Activated T-cell treated with anti-CD3 and anti-CD28 coated beads for 24 hours (primary cell): Measurements from ENCODE around the gene DCDC2B.

Experiments used
- DNase-seq: peaks from one replicate; pipeline ENCODE4 v3.0.0-alpha.2; 2020; ENCODE audit warnings: low read depth

The DCDC2B gene

GRCh38 chr1:32195972-32196823 lies 12.7 kb upstream of the DCDC2B start:
- DNase-seq, result no peak

DNA sequence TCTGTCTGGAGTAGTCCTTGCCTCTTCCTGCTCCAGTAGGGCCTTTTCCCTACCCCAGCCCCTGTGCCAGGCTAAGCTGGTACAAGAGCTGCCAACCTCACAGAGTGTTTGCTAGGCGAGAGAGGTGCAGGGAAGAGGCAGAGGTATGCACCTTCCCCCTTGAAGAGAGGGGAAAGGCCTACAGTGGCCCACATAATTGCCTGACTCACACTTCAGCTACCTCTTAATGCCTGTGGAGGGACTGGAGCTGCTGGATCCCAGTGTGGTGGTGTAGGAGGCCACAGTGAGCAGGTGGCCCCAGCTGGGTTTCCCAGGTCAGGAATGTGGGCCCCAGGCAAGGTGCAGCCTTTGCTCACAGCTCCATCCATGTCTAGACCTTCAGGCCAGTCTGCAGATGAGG lies 11.8 kb upstream of the DCDC2B start:
- no peak for DNase-seq

DNA sequence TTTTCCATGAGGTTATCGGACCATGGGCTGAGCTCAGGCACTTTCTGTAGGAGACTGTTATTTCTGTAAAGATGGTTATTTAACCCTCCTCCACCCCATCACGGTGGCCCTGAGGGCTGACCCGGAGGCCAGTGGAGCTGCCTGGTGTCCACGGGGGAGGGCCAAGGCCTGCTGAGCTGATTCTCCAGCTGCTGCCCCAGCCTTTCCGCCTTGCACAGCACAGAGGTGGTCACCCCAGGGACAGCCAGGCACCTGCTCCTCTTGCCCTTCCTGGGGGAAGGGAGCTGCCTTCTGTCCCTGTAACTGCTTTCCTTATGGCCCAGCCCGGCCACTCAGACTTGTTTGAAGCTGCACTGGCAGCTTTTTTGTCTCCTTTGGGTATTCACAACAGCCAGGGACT lies 11.1 kb upstream of the DCDC2B start:
- DNase-seq, result no peak

DNA sequence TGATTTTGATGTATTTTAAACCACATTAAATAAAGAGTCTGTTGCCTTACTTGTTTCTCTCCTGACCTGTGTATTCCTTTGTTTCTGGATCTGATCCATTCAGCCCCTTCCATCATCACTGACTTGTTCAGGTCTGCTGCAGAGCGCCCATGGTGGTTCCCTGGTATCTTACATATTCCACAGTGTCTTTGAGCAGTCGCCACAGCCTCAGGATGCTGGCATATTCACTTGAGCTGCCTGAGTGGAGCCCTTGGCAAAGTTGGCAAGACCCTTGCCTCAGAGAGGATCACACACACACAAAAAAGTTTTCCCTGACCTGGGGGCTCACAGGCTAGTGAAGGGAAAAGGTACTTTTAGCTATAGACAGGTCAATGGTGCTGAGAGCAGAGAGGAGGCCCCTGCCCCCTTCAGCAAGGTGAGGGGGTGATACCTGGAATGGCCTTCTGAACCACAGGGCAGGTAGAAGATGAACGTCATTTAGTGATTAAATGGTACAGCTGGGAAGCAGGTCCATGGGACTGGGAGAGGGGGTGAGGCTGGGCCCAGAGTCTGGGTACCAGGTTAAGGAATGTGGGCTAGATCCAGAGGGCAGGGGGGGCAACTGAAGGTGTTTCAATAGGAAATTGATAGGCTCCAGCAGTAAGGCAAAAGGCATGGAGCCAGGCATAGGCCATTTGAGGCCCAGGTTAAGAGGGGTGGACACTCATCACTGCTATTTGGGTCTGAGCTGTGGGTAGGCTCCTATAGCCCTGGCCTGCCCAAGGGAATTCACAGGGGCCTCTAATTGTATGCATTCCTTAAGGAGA lies 10.4 kb upstream of the DCDC2B start:
- DNase-seq, result no peak

DNA sequence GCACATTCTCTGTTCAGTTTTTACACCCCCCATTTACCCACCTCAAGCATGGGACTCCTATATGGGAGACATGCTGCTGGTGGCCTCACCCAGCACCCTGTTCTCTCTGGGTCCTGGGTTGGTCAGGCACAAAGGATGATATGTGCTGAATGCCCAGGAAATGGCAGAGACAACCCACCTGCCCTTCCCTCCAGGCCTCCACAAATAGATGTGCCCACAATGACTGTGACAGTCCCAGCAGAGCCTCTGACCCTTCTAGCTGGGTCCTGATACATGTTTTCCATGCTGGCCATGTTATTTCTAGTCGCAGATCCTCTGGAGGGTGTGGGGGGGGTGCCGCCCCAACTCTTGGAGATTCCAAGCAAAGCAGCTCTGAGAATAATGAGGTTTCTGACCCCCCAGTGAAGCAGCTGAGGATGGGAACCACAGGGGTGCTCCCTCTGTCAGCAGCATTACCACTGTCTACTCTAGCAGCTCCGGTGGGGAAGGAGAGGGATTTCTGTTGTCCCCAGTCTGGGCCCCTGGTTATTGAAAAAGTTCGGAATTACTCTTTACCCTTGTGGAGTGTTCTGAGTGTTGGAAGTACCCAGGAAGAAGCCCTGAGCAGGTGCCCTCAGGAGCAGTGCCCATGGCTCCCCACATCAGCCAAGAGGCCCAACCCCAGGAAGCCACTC lies 9.7 kb upstream of the DCDC2B start:
- DNase-seq, result no peak

GRCh38 chr1:32199717-32200072 lies 9.2 kb upstream of the DCDC2B start:
- DNase-seq, result no peak

DNA sequence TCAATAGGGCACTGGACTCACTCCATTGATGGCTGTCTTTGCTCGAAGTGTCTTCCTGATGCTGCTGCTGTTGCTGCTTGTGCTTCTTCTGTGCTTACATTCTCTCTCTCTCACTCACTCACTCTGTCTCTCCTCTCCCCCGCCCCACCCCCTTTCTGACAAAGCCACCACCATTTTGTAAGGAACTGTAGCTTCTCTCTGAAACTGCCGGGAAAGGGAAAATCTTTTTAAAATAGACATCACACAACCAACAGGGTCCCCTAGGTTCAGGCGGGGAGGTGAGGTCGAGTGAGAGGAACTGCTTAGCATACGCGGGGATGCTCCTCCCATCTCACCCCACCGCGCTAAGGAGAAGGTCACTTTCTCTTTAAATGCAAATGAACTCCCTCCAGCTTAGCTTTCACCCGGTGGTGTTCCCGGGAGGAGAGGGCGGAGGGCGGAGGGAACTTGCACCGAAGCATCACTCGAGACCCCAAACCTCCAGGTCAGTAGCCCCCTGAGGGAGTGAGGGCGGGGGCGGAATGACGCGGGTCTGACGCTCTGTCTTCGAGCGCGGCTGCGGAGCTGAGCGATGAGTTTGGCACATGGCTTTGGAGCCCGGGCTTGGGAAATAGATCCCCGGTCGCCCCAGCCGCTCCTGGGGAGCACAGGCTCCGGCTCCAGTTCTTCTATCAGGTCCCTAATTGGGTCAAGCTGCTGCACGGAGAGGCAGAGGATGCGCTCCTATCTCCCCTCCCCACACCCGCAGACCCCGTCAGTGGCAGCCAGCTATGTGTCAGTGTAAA lies 8.5 kb upstream of the DCDC2B start, which contains the start of gene CCDC28B:
TSS of gene CCDC28B (plus strand) at position 370 of the 785 bp plus-strand sequence. CDS start 1,341 bp downstream, outside the sequence.
- DNase-seq, result peak; percentile 30

DNA sequence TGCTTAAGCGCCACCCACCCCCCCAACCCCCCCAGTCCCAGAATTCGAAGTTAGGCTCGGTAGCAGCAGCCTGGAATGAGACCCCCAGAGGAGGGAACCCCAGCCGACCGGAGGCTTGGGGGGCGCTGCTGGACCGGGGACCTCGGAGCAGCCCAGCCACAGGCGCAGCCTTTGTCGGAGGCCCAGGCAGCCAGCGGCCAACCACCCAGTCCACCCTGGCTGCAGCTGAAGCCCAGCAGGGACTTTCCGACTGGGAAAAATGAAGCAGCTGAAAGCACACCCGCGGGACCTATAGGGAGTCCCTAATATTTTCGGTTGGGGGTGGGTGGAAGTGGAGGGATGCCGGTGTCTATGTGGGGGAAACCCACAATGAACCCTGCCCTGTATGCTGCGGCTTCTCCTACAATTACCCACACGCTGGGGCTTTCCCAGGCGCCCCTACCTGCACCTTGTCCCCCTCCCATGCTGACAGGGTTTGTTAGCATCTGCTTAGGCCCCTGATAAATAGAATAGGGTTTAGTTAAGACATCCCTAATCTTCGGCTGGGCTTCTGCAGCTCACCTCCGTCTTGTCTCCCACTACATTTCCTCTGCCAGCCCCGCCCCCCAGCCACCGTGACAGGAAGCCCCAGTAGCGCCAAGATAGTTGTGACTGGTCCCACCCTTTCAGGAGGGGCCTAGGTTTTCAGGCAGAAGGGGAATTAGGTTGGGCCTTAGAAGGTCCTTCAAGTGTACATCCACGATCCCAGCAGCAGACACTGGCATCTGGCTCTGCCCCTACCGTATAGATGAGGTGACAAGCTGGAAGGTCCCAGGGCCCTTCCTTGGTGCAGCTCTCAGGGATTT lies 7.7 kb upstream of the DCDC2B start:
- peak; percentile 69 for DNase-seq

DNA sequence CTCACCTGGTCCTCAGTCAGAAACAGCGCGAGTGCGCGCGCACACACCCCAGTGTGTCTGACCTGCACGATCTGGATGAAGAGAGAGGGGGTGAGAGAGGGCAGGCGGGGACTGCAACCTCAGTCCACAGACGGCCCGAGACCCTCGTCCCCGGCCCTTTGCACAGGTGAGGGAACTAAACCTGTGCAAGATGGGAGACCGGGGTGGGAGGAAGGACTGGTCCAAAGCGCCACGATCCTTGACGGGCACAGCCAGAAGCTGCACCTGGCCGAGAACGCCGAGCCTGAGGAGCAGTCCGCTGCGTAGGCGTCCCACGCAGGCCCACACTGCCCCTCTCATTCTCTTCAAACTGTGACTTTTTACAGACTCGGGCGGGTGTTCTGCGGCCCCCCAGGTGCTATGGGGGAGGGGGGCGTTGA lies 3.9 kb upstream of the DCDC2B start:
- no peak for DNase-seq

DNA sequence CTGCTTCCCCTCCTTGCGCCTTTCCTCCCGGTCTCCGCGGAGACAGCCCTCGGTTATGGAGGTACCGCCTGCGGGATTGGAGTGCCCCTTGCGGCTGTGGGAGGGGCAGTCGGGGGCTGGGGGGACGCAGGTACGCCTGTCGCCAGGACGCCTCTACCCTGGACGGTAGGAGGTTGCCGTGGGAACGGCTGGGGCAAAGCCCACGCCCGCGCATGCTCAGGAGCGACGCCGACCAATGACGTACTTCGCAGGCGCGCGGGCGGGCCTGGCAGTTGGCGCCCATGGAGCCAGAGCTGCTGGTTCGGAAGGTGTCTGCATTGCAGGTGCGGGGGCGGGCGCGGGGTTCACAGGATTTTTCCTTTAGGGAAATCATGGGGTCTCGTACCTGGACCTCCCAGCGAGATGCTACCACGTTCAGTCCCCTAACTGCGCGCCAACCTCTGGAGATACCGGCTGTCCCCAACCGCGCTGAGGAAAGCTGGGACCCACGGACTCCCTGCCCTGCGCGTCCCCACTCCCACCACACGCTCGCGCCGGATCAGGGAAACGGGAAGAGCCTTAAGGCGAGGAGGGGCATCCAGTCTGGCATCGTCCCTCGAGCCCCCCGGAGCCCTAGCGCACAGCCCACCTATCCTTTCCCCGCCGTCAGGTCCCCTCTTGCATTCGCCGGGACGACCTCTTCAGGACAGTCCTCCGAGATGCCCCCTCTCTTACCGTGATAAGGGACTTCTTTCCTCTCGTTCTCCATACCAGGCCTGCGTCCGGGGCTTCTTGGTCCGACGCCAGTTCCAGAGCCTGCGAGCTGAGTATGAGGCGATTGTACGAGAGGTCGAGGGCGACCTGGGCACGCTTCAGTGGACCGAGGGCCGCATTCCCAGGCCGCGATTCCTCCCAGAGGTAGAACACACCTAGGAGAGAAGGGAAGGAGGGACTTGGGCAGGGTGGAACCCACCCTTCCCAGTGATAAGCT lies 3.2 kb upstream of the DCDC2B start, which contains the start of gene IQCC:
TSS of gene IQCC (plus strand) at position 271 of the 970 bp plus-strand sequence. CDS start at position 282, 11 bp downstream.
- peak; percentile 80 for DNase-seq

- DNase-seq, result no peak
Measured at GRCh38 chr1:32208469-32208868, 420 bp upstream of the DCDC2B start.

DNA sequence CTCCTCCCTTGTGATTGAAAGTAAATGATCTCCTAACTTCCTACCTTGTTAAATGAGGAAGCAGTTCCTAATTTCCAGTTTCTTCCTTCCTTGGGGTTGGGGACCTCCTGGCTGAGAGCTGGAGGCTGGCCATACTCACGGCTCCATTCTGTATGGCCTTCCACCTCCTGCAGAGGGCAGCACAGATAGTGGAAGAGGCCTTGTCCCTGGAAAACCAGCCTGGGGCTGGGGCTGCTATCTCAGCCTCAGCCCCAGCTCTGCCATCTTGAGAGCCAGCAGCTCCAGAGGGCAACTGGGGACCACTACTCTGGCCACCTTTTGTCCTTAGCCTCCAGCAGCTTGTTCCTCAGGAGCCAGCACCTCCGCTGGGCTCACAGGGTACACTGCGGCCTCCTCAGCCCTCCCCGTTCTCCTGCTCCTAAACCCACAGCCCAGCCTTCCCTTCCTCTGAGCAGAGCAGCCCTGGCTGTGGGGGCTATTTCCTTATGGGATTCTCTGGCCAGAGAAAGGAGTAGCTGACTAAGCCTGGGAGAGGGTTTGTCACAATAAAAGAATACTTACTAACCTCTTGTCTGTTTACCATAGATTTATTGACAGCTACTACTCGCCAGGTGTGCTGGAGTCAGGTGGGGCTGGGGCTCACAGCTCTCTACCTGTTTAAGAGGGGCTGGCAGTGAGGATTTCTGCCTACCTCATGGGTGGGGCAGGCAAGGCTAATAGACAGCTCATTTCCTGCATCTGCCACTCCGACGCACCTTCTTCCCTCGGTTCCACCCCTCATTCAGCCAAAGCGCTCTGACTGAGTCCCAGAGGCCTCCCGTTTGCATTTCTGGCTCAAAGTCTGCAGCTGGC lies 7.0 kb downstream of the DCDC2B start:
- peak; percentile 48 for DNase-seq

GRCh38 chr1:32216566-32216965 lies 7.7 kb downstream of the DCDC2B start:
- DNase-seq, result no peak

GRCh38 chr1:32219022-32219421 lies 10.1 kb downstream of the DCDC2B start:
- no peak for DNase-seq

DNA sequence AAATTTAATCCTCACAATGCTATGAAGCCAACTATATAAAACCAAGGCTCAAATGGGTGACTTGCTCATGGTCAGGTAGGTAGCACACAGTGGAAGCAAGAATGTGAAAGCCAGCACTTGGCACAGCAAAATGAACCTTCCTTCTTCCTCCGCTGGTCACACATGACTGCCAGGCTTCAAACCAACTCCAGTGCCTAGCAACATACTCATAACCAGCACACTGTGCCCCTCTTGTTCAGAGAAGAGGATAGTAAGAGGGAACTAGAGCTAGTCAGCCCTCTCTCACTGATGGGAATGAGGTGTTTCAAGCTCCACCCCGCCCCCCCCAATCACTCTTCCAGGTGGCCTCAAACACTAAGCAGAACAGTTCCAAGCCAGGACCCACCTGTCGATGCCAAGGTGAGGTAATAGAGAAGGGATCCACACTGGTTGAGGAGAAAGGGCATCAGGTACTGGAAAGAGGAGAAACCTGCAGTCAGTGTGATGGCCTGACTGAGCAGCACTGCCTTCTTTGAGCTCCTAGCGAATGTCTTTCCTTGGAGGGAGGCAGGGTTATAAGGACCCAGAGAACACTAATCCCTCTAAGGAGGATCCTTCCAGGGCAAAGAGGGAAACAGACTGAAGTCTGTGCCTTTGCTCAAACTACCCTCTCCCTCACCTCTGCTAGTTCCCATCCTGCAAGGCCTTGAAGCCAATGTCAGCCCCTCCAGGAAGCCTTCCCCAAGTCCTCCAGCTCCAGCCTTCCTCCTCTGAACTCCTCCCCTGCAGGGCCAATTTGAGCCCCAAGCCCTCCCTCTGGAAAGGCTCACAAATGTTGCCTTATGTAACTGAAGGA lies 12.1 kb downstream of the DCDC2B start:
- no peak for DNase-seq

DNA sequence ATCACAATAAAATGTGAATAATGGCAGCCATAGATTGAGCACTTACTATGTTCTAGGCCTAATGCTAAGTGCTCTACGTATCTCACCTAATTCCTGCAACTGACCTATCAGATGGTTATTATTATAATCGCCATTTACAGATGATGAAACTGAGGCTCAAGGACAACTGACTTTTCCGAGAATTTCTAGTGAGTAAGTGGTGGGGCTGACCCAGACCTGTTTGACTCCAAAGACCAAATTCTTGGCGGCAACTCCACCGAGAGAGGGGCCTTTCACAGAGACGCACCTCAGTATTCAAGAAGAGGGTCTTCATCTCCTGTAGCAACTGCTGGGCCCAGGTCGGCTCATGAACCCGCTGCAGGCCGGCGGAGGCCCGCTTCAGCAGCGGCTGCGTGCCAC lies 12.7 kb downstream of the DCDC2B start:
- DNase-seq, result no peak

DNA sequence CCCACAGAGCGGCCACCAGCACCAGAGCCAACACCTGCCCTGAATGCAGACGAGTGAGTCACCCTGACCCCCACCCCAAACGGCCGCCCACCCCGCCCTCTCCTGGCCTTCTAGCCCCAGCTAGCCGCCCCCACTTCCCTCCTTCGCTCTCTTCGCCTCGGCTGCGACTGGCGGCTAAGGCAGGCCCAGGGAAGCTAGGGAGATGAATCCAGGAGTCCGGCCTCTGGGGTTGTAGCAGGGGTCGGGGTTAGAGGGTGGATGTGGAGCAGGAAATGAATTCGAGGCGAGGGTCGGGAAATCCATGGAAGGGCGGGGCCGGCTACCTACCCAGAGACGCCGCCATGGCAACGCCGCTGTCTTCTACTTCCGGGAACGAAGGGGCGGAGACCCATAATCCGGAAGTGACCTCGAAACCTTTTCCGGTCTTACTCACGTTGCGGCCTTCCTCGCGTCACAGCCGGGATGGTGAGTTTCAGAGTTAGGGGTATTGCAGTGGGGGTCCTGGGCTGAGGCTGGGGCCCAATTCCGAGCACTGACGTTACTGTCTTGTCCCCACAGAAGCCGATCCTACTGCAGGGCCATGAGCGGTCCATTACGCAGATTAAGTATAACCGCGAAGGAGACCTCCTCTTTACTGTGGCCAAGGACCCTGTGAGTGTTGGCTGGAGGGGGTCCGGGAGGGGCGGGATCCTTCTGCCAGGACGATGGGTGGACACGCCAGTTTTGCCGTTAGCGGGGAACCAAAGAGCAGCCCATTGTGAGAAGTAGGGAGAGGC lies 13.3 kb downstream of the DCDC2B start, which contains the start of the genes EIF3I and TMEM234:
TSS of gene EIF3I (plus strand) at position 428 of the 776 bp plus-strand sequence. CDS start at position 463, 35 bp downstream.
TSS of gene TMEM234 (minus strand) at position 374 of the 776 bp plus-strand sequence. CDS start at position 343, 31 bp downstream.
- peak; percentile 90 for DNase-seq
